Stomach (tissue), 4 donors: ENCODE data around the gene PDK1.

Experiments used
- CTCF ChIP-seq, 7 experiments: fragments of 450-650 bp in 4 of 7; fragments of 200-600 bp in 3 of 7; sonication (generic) in 3 of 7; IDR thresholded peaks; one replicate each; pipeline ENCODE4 v1.5.1; 2016 to 2019; ENCODE audit warnings: antibody characterized with exemption in 7 of 7, control low read depth in 2 of 7, mild to moderate bottlenecking in 1 of 7
- EP300 ChIP-seq: sonication (generic); formaldehyde crosslinking; IDR thresholded peaks from one replicate; pipeline ENCODE4 v1.6.1; 2017; ENCODE audit warnings: antibody characterized with exemption

GRCh38 chr2:172533687-172534086 lies 22.2 kb upstream of the PDK1 start:
- TF ChIP-seq CTCF (IDR thresholded peaks at IDR 0.05) (no peak), EP300 (no peak)
